Progenitor cell of endocrine pancreas (in vitro differentiated cells): ENCODE measurements around the gene NPFF. TPM values are rescaled to one million over a fixed set of nuclear protein-coding genes. Genes with fewer than 3 reads are reported as not detected.
A peak's percentile ranks its signal among the peaks of the same experiment; 100 is the strongest.

Experiments used
- DNase-seq: peaks from one replicate; pipeline ENCODE4 v3.0.0; 2021; ENCODE audit warnings: low spot score; ENCODE audit not compliant: unreplicated experiment
- H3K27ac Mint-ChIP-seq: 2 replicates; pipeline ENCODE4 v1.8.0; 2021; ENCODE audit warnings: mild to moderate bottlenecking, moderate library complexity, mixed read lengths
- H3K27me3 Mint-ChIP-seq: 2 replicates; pipeline ENCODE4 v1.8.0; 2021; ENCODE audit warnings: mixed read lengths
- H3K36me3 Mint-ChIP-seq: 2 replicates; pipeline ENCODE4 v1.8.0; 2022; ENCODE audit warnings: mixed read lengths; ENCODE audit not compliant: insufficient read depth
- H3K4me1 Mint-ChIP-seq: 2 replicates; pipeline ENCODE4 v1.8.0; 2021; ENCODE audit warnings: low read depth, mixed read lengths
- H3K4me3 Mint-ChIP-seq: 2 replicates; pipeline ENCODE4 v1.8.0; 2021; ENCODE audit warnings: low read depth, mild to moderate bottlenecking, moderate library complexity, mixed read lengths
- H3K9me3 Mint-ChIP-seq: 2 replicates; pipeline ENCODE4 v1.8.0; 2021; ENCODE audit warnings: low read depth, mixed read lengths
- CTCF ChIP-seq: fragments of 200-600 bp; sonication (generic); IDR thresholded peaks from one replicate; pipeline ENCODE4 v1.5.0; 2021; ENCODE audit warnings: antibody characterized with exemption, mild to moderate bottlenecking; ENCODE audit not compliant: unreplicated experiment
- total RNA-seq: library from RNA; stranded (reverse); gene quantifications from 2 replicates; pipeline ENCODE4 v1.2.1, GENCODE V29; 2021

Gene NPFF
- total RNA-seq, 1 donor from 2014 or later: not detected

GRCh38 chr12:53464685-53465418 is 42.4 kb downstream of the NPFF start:
- peaks cover 47% of the 10 kb centered on the region for H3K36me3 Mint-ChIP-seq
- no peak for TF ChIP-seq CTCF
- H3K9me3 Mint-ChIP-seq: no peaks in the 10 kb centered on the region
- DNase-seq: no peak
- H3K4me1 Mint-ChIP-seq: peaks cover 2% of the 10 kb centered on the region
- H3K27ac Mint-ChIP-seq: peak overlapping the region; percentile 84
- no peak overlapping the region for H3K4me3 Mint-ChIP-seq
- no peaks in the 10 kb centered on the region for H3K27me3 Mint-ChIP-seq

GRCh38 chr12:53463802-53464560 is 43.3 kb downstream of the NPFF start:
- Mint-ChIP-seq H3K9me3 (no peaks in the 10 kb centered on the region), H3K27me3 (no peaks in the 10 kb centered on the region), H3K27ac (no peak overlapping the region), H3K36me3 (peaks cover 52% of the 10 kb centered on the region), H3K4me3 (no peak overlapping the region), H3K4me1 (peaks cover 4% of the 10 kb centered on the region)
- TF ChIP-seq CTCF: no peak
- DNase-seq: no peak

- Mint-ChIP-seq H3K4me3 (no peak overlapping the region), H3K9me3 (no peaks in the 10 kb centered on the region), H3K27ac (peak overlapping the region; percentile 84), H3K36me3 (peaks cover 48% of the 10 kb centered on the region), H3K27me3 (no peaks in the 10 kb centered on the region), H3K4me1 (peaks cover 4% of the 10 kb centered on the region)
- no peak for DNase-seq
- TF ChIP-seq CTCF: no peak
These were observed 44.3 kb downstream of the NPFF start for GRCh38 chr12:53462935-53463334.

- H3K4me1 Mint-ChIP-seq: peaks cover 8% of the 10 kb centered on the region
- H3K27me3 Mint-ChIP-seq: no peaks in the 10 kb centered on the region
- no peak overlapping the region for H3K27ac Mint-ChIP-seq
- TF ChIP-seq CTCF: no peak
- H3K9me3 Mint-ChIP-seq: no peaks in the 10 kb centered on the region
- no peak for DNase-seq
- no peak overlapping the region for H3K4me3 Mint-ChIP-seq
- H3K36me3 Mint-ChIP-seq: peaks cover 43% of the 10 kb centered on the region
These were observed 45.7 kb downstream of the NPFF start for GRCh38 chr12:53461591-53461990.

- H3K9me3 Mint-ChIP-seq: no peaks in the 10 kb centered on the region
- TF ChIP-seq CTCF: no peak
- peaks cover 9% of the 10 kb centered on the region for H3K4me1 Mint-ChIP-seq
- no peak overlapping the region for H3K27ac Mint-ChIP-seq
- H3K27me3 Mint-ChIP-seq: no peaks in the 10 kb centered on the region
- peaks cover 43% of the 10 kb centered on the region for H3K36me3 Mint-ChIP-seq
- no peak for DNase-seq
- no peak overlapping the region for H3K4me3 Mint-ChIP-seq
These were observed 46.2 kb downstream of the NPFF start for GRCh38 chr12:53461059-53461458.
